ENCODE measurements around the gene VWA5B1.

DNA sequence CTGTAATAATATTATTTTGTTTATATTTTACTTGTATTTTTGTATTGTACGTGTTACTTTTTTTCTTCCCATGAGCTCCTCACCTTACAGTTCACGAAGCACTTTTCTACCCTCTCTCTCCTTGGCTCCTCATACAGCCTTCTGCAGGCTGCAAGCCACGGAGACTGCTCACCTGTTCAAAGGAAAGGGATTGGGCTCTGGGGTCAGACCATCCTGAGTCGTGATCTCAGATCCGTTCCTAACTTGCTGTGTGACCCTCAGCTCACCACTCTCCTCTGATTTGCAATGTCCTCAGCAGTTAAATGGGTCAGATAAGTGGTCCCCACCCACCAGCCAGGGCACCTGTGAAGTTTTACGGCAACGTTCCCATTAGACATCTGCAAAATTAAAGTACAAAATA is 54.1 kb downstream of the VWA5B1 start:
- no peak for TF ChIP-seq POLR2AphosphoS5 (IDR thresholded peaks at IDR 0.05; ENCODE audit: insufficient read depth in 1 of 2, low read depth in 1 of 2)
- TF ChIP-seq, protein P1, sequence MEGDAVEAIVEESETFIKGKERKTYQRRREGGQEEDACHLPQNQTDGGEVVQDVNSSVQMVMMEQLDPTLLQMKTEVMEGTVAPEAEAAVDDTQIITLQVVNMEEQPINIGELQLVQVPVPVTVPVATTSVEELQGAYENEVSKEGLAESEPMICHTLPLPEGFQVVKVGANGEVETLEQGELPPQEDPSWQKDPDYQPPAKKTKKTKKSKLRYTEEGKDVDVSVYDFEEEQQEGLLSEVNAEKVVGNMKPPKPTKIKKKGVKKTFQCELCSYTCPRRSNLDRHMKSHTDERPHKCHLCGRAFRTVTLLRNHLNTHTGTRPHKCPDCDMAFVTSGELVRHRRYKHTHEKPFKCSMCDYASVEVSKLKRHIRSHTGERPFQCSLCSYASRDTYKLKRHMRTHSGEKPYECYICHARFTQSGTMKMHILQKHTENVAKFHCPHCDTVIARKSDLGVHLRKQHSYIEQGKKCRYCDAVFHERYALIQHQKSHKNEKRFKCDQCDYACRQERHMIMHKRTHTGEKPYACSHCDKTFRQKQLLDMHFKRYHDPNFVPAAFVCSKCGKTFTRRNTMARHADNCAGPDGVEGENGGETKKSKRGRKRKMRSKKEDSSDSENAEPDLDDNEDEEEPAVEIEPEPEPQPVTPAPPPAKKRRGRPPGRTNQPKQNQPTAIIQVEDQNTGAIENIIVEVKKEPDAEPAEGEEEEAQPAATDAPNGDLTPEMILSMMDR (IDR thresholded peaks at IDR 0.05), result no peak

All from vagina (tissue), 2 donors.